Astrocyte (in vitro differentiated cells and primary cell): Measurements from ENCODE around the gene FXR2. TPM values are rescaled to one million over a fixed set of nuclear protein-coding genes. Genes with fewer than 3 reads are reported as not detected.

Experiments used
- DNase-seq: peaks from one replicate; pipeline ENCODE4 v3.0.0-alpha.2; 2010; ENCODE audit warnings: low read depth
- FAIRE-seq: peaks from 2 replicates; lab custom pipeline; 2011; peaks lifted over from hg19 to GRCh38; lab: Jason Lieb, UNC
- H2AFZ ChIP-seq: 2 replicates; pipeline ENCODE4 v1.6.0; 2012; ENCODE audit warnings: low read depth, low read length, inconsistent platforms
- H3K27ac ChIP-seq: 2 replicates; pipeline ENCODE4 v1.5.1; 2011; ENCODE audit warnings: low read depth, low read length, inconsistent platforms
- H3K27me3 ChIP-seq: 2 replicates; pipeline ENCODE4 v1.6.0; 2011; ENCODE audit warnings: low read length, inconsistent platforms; ENCODE audit not compliant: insufficient read depth
- H3K36me3 ChIP-seq: 2 replicates; pipeline ENCODE4 v1.5.1; 2011; ENCODE audit warnings: low read length, inconsistent platforms; ENCODE audit not compliant: insufficient read depth
- H3K4me1 ChIP-seq: 2 replicates; pipeline ENCODE4 v1.5.1; 2011; ENCODE audit warnings: low read length, inconsistent platforms; ENCODE audit not compliant: insufficient read depth
- H3K4me2 ChIP-seq: 2 replicates; pipeline ENCODE4 v1.6.0; 2012; ENCODE audit warnings: low read length, inconsistent platforms
- H3K4me3 ChIP-seq: 2 replicates; pipeline ENCODE4 v1.5.1; 2011; ENCODE audit warnings: low read depth, mild to moderate bottlenecking, low read length, inconsistent platforms; ENCODE audit not compliant: insufficient read depth
- H3K79me2 ChIP-seq: 2 replicates; pipeline ENCODE4 v1.6.0; 2012; ENCODE audit warnings: mild to moderate bottlenecking, low read length, inconsistent platforms; ENCODE audit not compliant: insufficient read depth
- H3K9ac ChIP-seq: 2 replicates; pipeline ENCODE4 v1.6.0; 2012; ENCODE audit warnings: mild to moderate bottlenecking, low read length, inconsistent platforms
- H3K9me3 ChIP-seq: 2 replicates; pipeline ENCODE4 v1.5.1; 2012; ENCODE audit warnings: low read depth, mild to moderate bottlenecking, low read length, inconsistent platforms; ENCODE audit not compliant: insufficient read depth
- H4K20me1 ChIP-seq: 2 replicates; pipeline ENCODE4 v1.6.0; 2012; ENCODE audit warnings: low read length, inconsistent platforms; ENCODE audit not compliant: insufficient read depth
- H3K27ac Mint-ChIP-seq: one replicate; pipeline ENCODE4 v1.8.0; 2021; ENCODE audit warnings: mild to moderate bottlenecking, mixed read lengths; ENCODE audit not compliant: unreplicated experiment
- H3K27me3 Mint-ChIP-seq: one replicate; pipeline ENCODE4 v1.8.0; 2021; ENCODE audit warnings: low read depth, mixed read lengths; ENCODE audit not compliant: unreplicated experiment
- H3K36me3 Mint-ChIP-seq: one replicate; pipeline ENCODE4 v1.8.0; 2021; ENCODE audit warnings: low read depth, mixed read lengths; ENCODE audit not compliant: unreplicated experiment
- H3K4me1 Mint-ChIP-seq: one replicate; pipeline ENCODE4 v1.8.0; 2021; ENCODE audit warnings: low read depth, mixed read lengths; ENCODE audit not compliant: unreplicated experiment
- H3K4me3 Mint-ChIP-seq: one replicate; pipeline ENCODE4 v1.8.0; 2021; ENCODE audit warnings: mild to moderate bottlenecking, moderate library complexity, mixed read lengths; ENCODE audit not compliant: unreplicated experiment
- H3K9me3 Mint-ChIP-seq: one replicate; pipeline ENCODE4 v1.8.0; 2021; ENCODE audit warnings: mild to moderate bottlenecking, mixed read lengths; ENCODE audit not compliant: unreplicated experiment
- EZH2 ChIP-seq: IDR thresholded peaks from 2 replicates; pipeline ENCODE4 v1.6.1; 2012; ENCODE audit warnings: mild to moderate bottlenecking, low read length, inconsistent platforms; ENCODE audit not compliant: insufficient read depth
- total RNA-seq: library from RNA; stranded (reverse); gene quantifications from 2 replicates; pipeline ENCODE4 v1.2.1, GENCODE V29; 2021
- TF ChIP-seq, protein P1 (sequence below): IDR thresholded peaks from 2 replicates; pipeline ENCODE4 v1.5.1; 2011; ENCODE audit warnings: low read depth, mild to moderate bottlenecking, inconsistent platforms, low read length, moderate library complexity; ENCODE audit not compliant: insufficient read depth

The FXR2 gene
- total RNA-seq, 1 donor from 2014 or later, result 60.2 TPM

DNA sequence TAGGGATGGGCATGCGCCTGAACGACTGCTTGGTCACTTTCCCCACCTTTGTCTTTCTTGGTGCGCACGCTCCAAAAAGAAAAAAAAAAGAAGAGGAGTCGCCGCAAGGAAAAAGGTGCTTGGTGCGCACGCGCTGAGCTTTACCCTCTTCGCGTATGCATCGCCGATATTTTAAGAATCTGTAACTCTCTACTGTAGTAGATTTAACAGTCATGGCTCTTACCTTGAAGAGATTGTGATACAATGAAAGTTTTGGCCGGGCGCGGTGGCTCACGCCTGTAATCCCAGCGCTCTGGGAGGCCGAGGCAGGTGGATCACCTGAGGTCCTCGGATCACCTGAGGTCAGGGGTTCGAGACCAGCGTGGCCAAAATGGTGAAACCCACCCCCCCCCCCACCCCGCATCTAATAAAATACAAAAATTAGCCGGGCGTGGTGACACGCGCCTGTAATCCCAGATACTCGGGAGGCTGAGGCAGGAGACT is 609 bp upstream of the FXR2 start:
- FAIRE-seq (peak; percentile 34), DNase-seq (no peak)
- Mint-ChIP-seq H3K27ac (no peak overlapping the region), H3K36me3 (peaks cover 3% of the 10 kb centered on the region), H3K4me3 (peak overlapping the region; percentile 82), H3K27me3 (no peaks in the 10 kb centered on the region), H3K9me3 (no peaks in the 10 kb centered on the region), H3K4me1 (peaks cover 28% of the 10 kb centered on the region)
- H3K79me2 ChIP-seq, result peaks cover 40% of the 10 kb centered on the region
- no peaks in the 10 kb centered on the region for H3K9me3 ChIP-seq
- H3K27me3 ChIP-seq, result no peaks in the 10 kb centered on the region
- peaks cover 22% of the 10 kb centered on the region for H3K4me1 ChIP-seq
- H3K36me3 ChIP-seq, result no peaks in the 10 kb centered on the region
- peak overlapping the region; percentile 79 for H2AFZ ChIP-seq
- H4K20me1 ChIP-seq, result peaks cover 37% of the 10 kb centered on the region
- H3K9ac ChIP-seq, result peak overlapping the region; percentile 72
- peak overlapping the region; percentile 86 for H3K4me2 ChIP-seq
- H3K4me3 ChIP-seq, result peak overlapping the region; percentile 56
- TF ChIP-seq, protein P1, sequence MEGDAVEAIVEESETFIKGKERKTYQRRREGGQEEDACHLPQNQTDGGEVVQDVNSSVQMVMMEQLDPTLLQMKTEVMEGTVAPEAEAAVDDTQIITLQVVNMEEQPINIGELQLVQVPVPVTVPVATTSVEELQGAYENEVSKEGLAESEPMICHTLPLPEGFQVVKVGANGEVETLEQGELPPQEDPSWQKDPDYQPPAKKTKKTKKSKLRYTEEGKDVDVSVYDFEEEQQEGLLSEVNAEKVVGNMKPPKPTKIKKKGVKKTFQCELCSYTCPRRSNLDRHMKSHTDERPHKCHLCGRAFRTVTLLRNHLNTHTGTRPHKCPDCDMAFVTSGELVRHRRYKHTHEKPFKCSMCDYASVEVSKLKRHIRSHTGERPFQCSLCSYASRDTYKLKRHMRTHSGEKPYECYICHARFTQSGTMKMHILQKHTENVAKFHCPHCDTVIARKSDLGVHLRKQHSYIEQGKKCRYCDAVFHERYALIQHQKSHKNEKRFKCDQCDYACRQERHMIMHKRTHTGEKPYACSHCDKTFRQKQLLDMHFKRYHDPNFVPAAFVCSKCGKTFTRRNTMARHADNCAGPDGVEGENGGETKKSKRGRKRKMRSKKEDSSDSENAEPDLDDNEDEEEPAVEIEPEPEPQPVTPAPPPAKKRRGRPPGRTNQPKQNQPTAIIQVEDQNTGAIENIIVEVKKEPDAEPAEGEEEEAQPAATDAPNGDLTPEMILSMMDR, result no peak
- TF ChIP-seq EZH2, result no peak
- peak overlapping the region; percentile 46 for H3K27ac ChIP-seq

GRCh38 chr17:7613769-7614424 is 800 bp downstream of the FXR2 start:
- DNase-seq (peak; percentile 39), FAIRE-seq (peak; percentile 29)
- Histone ChIP-seq H3K9ac (peak overlapping the region; percentile 93), H3K9me3 (no peaks in the 10 kb centered on the region), H2AFZ (peak overlapping the region; percentile 48), H3K27me3 (no peaks in the 10 kb centered on the region), H3K79me2 (peaks cover 53% of the 10 kb centered on the region), H4K20me1 (peaks cover 49% of the 10 kb centered on the region), H3K4me3 (peak overlapping the region; percentile 89), H3K4me1 (peaks cover 22% of the 10 kb centered on the region), H3K36me3 (peaks cover 6% of the 10 kb centered on the region), H3K27ac (peak overlapping the region; percentile 82), H3K4me2 (peak overlapping the region; percentile 87)
- Mint-ChIP-seq H3K27ac (peak overlapping the region; percentile 92), H3K27me3 (no peaks in the 10 kb centered on the region), H3K4me3 (peak overlapping the region; percentile 95), H3K4me1 (peaks cover 32% of the 10 kb centered on the region), H3K9me3 (no peaks in the 10 kb centered on the region), H3K36me3 (peaks cover 3% of the 10 kb centered on the region)
- TF ChIP-seq, protein P1, result no peak
- TF ChIP-seq EZH2, result no peak

- Histone ChIP-seq H3K4me1 (peaks cover 22% of the 10 kb centered on the region), H3K27me3 (no peaks in the 10 kb centered on the region), H3K36me3 (peaks cover 10% of the 10 kb centered on the region), H3K27ac (no peak overlapping the region), H4K20me1 (peaks cover 58% of the 10 kb centered on the region), H3K79me2 (peaks cover 69% of the 10 kb centered on the region), H3K4me3 (peak overlapping the region; percentile 29), H3K9ac (peak overlapping the region; percentile 5), H3K9me3 (no peaks in the 10 kb centered on the region), H2AFZ (no peak overlapping the region), H3K4me2 (peak overlapping the region; percentile 87)
- DNase-seq (no peak), FAIRE-seq (no peak)
- H3K4me3 Mint-ChIP-seq, result peak overlapping the region; percentile 95
- no peaks in the 10 kb centered on the region for H3K27me3 Mint-ChIP-seq
- TF ChIP-seq EZH2, result no peak
- TF ChIP-seq, protein P1, result no peak
- no peaks in the 10 kb centered on the region for H3K9me3 Mint-ChIP-seq
- H3K36me3 Mint-ChIP-seq, result peaks cover 3% of the 10 kb centered on the region
- H3K27ac Mint-ChIP-seq, result peak overlapping the region; percentile 50
- H3K4me1 Mint-ChIP-seq, result peaks cover 32% of the 10 kb centered on the region
These were observed 2.4 kb downstream of the FXR2 start for GRCh38 chr17:7612294-7612640.
